IPS-18a (cell line): Measurements from ENCODE around the gene PIGV.
"Not testable (repeated sequence)": the region's sequence is repeated elsewhere in the genome, so short reads cannot be mapped to it uniquely, and the experiment has no call there.

Experiments used
- H3K27ac ChIP-seq: one replicate; pipeline ENCODE4 v1.5.1; 2013; ENCODE audit warnings: low read length
- H3K27me3 ChIP-seq: one replicate; pipeline ENCODE4 v1.6.1; 2013; ENCODE audit warnings: mild to moderate bottlenecking, low read length; ENCODE audit not compliant: control insufficient read depth, insufficient read depth
- H3K36me3 ChIP-seq: one replicate; pipeline ENCODE4 v1.6.1; 2013; ENCODE audit warnings: low read depth, low read length; ENCODE audit not compliant: control insufficient read depth
- H3K4me1 ChIP-seq: one replicate; pipeline ENCODE4 v1.6.1; 2013; ENCODE audit warnings: low read depth, low read length; ENCODE audit not compliant: control insufficient read depth
- H3K4me3 ChIP-seq: one replicate; pipeline ENCODE4 v1.5.1; 2013; ENCODE audit warnings: low read length
- H3K9ac ChIP-seq: one replicate; pipeline ENCODE4 v1.6.1; 2013; ENCODE audit warnings: mild to moderate bottlenecking, low read length, moderate library complexity
- H3K9me3 ChIP-seq: one replicate; pipeline ENCODE4 v1.6.1; 2013; ENCODE audit warnings: low read depth, low read length; ENCODE audit not compliant: control insufficient read depth

Gene PIGV

GRCh38 chr1:26788515-26788785 lies 700 bp downstream of the PIGV start:
- no peaks in the 10 kb centered on the region for H3K27me3 ChIP-seq
- H3K36me3 ChIP-seq, result peaks cover under 1% of the 10 kb centered on the region
- H3K4me3 ChIP-seq, result peak overlapping the region; percentile 86
- H3K9ac ChIP-seq, result peak overlapping the region; percentile 78
- H3K9me3 ChIP-seq, result no peaks in the 10 kb centered on the region
- H3K4me1 ChIP-seq, result peaks cover 28% of the 10 kb centered on the region
- H3K27ac ChIP-seq, result peak overlapping the region; percentile 60

GRCh38 chr1:26788836-26789611 lies 1.3 kb downstream of the PIGV start:
- Histone ChIP-seq H3K27ac (no peak overlapping the region), H3K9ac (peak overlapping the region; percentile 78), H3K4me3 (peak overlapping the region; percentile 86), H3K36me3 (no peaks in the 10 kb centered on the region), H3K9me3 (no peaks in the 10 kb centered on the region), H3K4me1 (peaks cover 26% of the 10 kb centered on the region), H3K27me3 (no peaks in the 10 kb centered on the region)

GRCh38 chr1:26789612-26789865 lies 1.8 kb downstream of the PIGV start:
- H3K36me3 ChIP-seq, result no peaks in the 10 kb centered on the region
- H3K9ac ChIP-seq, result no peak overlapping the region
- H3K9me3 ChIP-seq, result no peaks in the 10 kb centered on the region
- H3K4me3 ChIP-seq, result no peak overlapping the region
- no peaks in the 10 kb centered on the region for H3K27me3 ChIP-seq
- H3K4me1 ChIP-seq, result peaks cover 26% of the 10 kb centered on the region
- no peak overlapping the region for H3K27ac ChIP-seq

- no peaks in the 10 kb centered on the region for H3K27me3 ChIP-seq
- H3K4me3 ChIP-seq, result no peak overlapping the region
- H3K36me3 ChIP-seq, result no peaks in the 10 kb centered on the region
- no peak overlapping the region for H3K27ac ChIP-seq
- no peaks in the 10 kb centered on the region for H3K9me3 ChIP-seq
- H3K4me1 ChIP-seq, result peaks cover 26% of the 10 kb centered on the region
- H3K9ac ChIP-seq, result no peak overlapping the region
These were observed 2.2 kb downstream of the PIGV start for GRCh38 chr1:26789931-26790330.

- no peak overlapping the region for H3K9ac ChIP-seq
- H3K4me3 ChIP-seq, result no peak overlapping the region
- no peaks in the 10 kb centered on the region for H3K9me3 ChIP-seq
- no peaks in the 10 kb centered on the region for H3K36me3 ChIP-seq
- H3K27me3 ChIP-seq, result no peaks in the 10 kb centered on the region
- no peak overlapping the region for H3K27ac ChIP-seq
- peaks cover 26% of the 10 kb centered on the region for H3K4me1 ChIP-seq
These were observed 2.8 kb downstream of the PIGV start for GRCh38 chr1:26790551-26790953.

- Histone ChIP-seq H3K27ac (no peak overlapping the region), H3K4me1 (peaks cover 21% of the 10 kb centered on the region), H3K9ac (no peak overlapping the region), H3K36me3 (no peaks in the 10 kb centered on the region), H3K9me3 (no peaks in the 10 kb centered on the region), H3K4me3 (no peak overlapping the region), H3K27me3 (no peaks in the 10 kb centered on the region)
These were observed 3.4 kb downstream of the PIGV start for GRCh38 chr1:26791148-26791547.

GRCh38 chr1:26791626-26792025 lies 3.9 kb downstream of the PIGV start:
- no peak overlapping the region for H3K27ac ChIP-seq
- no peak overlapping the region for H3K4me3 ChIP-seq
- peaks cover 16% of the 10 kb centered on the region for H3K4me1 ChIP-seq
- no peak overlapping the region for H3K9ac ChIP-seq
- no peaks in the 10 kb centered on the region for H3K36me3 ChIP-seq
- no peaks in the 10 kb centered on the region for H3K27me3 ChIP-seq
- H3K9me3 ChIP-seq, result no peaks in the 10 kb centered on the region

GRCh38 chr1:26792924-26793323 lies 5.2 kb downstream of the PIGV start:
- H3K4me3 ChIP-seq, result no peak overlapping the region
- H3K9ac ChIP-seq, result no peak overlapping the region
- H3K27me3 ChIP-seq, result no peaks in the 10 kb centered on the region
- no peaks in the 10 kb centered on the region for H3K9me3 ChIP-seq
- no peak overlapping the region for H3K27ac ChIP-seq
- H3K4me1 ChIP-seq, result peaks cover 9% of the 10 kb centered on the region
- H3K36me3 ChIP-seq, result no peaks in the 10 kb centered on the region

- H3K9ac ChIP-seq, result no peak overlapping the region
- H3K4me3 ChIP-seq, result no peak overlapping the region
- H3K36me3 ChIP-seq, result no peaks in the 10 kb centered on the region
- peaks cover 2% of the 10 kb centered on the region for H3K4me1 ChIP-seq
- H3K9me3 ChIP-seq, result no peaks in the 10 kb centered on the region
- no peaks in the 10 kb centered on the region for H3K27me3 ChIP-seq
- H3K27ac ChIP-seq, result no peak overlapping the region
These were observed 6.6 kb downstream of the PIGV start for GRCh38 chr1:26794391-26794790.

GRCh38 chr1:26797627-26798026 lies 9.9 kb downstream of the PIGV start:
- H3K36me3 ChIP-seq, result no peaks in the 10 kb centered on the region
- peaks cover 10% of the 10 kb centered on the region for H3K4me1 ChIP-seq
- H3K27ac ChIP-seq, result no peak overlapping the region
- H3K4me3 ChIP-seq, result no peak overlapping the region
- no peaks in the 10 kb centered on the region for H3K9me3 ChIP-seq
- H3K9ac ChIP-seq, result no peak overlapping the region
- no peaks in the 10 kb centered on the region for H3K27me3 ChIP-seq

- H3K9ac ChIP-seq, result no peak overlapping the region
- H3K36me3 ChIP-seq, result no peaks in the 10 kb centered on the region
- H3K27me3 ChIP-seq, result no peaks in the 10 kb centered on the region
- no peak overlapping the region for H3K27ac ChIP-seq
- no peak overlapping the region for H3K4me3 ChIP-seq
- H3K4me1 ChIP-seq, result peaks cover 10% of the 10 kb centered on the region
- H3K9me3 ChIP-seq, result no peaks in the 10 kb centered on the region
These were observed 11.9 kb downstream of the PIGV start for GRCh38 chr1:26799479-26800142.

GRCh38 chr1:26803932-26804331 lies 16.2 kb downstream of the PIGV start:
- H3K4me1 ChIP-seq, H3K4me3 ChIP-seq, H3K27me3 ChIP-seq, H3K27ac ChIP-seq, H3K9me3 ChIP-seq, H3K36me3 ChIP-seq, H3K9ac ChIP-seq: not testable (repeated sequence)
